ENCODE results near the gene BPIFA1. TPM values are rescaled to one million over a fixed set of nuclear protein-coding genes. Genes with fewer than 3 reads are reported as not detected.

The BPIFA1 gene
- total and polyA plus RNA-seq, 4 donors, result 0.48 to 153 (median 36.4) TPM

GRCh38 chr20:33278700-33279099, 42.9 kb downstream of the BPIFA1 start:
- H3K4me3 ChIP-seq, result no peak overlapping the region
- WGBS, 2 donors, result 79 to 82% methylated on average over 3 of the region's 3 CpGs

GRCh38 chr20:33279261-33279910, 43.6 kb downstream of the BPIFA1 start:
- Histone ChIP-seq H3K27me3 (ENCODE audit: control insufficient read depth in 3 of 3, insufficient read depth in 3 of 3, low read length in 2 of 3) (peaks cover 0 to 5% (median 0%) of the 10 kb centered on the region in 3 donors), H3K9ac (ENCODE audit: insufficient read depth in 1 of 2, low read length in 2 of 2) (no peak overlapping the region), H3K36me3 (ENCODE audit: control insufficient read depth in 4 of 4, insufficient read depth in 4 of 4, low read length in 4 of 4) (no peaks in the 10 kb centered on the region), H3K9me3 (ENCODE audit: control insufficient read depth in 4 of 4, insufficient read depth in 3 of 4, low read length in 3 of 4) (no peaks in the 10 kb centered on the region), H3K4me1 (ENCODE audit: control insufficient read depth in 5 of 5, insufficient read depth in 5 of 5, low read length in 5 of 5) (no peaks in the 10 kb centered on the region), H3K4me3 (no peak overlapping the region), H3K27ac (ENCODE audit: low read depth in 1 of 2, low read length in 1 of 2) (no peak overlapping the region)
- no peak for TF ChIP-seq CTCF (IDR thresholded peaks at IDR 0.05; ENCODE audit: control extremely low read depth, extremely low read depth)
- WGBS, 2 donors, result 82 to 90% methylated on average over 6 of the region's 6 CpGs
- DNase-seq (no peak), ATAC-seq (ENCODE audit: insufficient read depth, low FRiP score) (no peak)

More at GRCh38 chr20:33278700-33279099, 42.9 kb downstream of the BPIFA1 start:
- Histone ChIP-seq H3K27me3 (ENCODE audit: control insufficient read depth in 3 of 3, insufficient read depth in 3 of 3, low read length in 2 of 3) (peaks cover 0 to 5% (median 0%) of the 10 kb centered on the region in 3 donors), H3K9me3 (ENCODE audit: control insufficient read depth in 4 of 4, insufficient read depth in 3 of 4, low read length in 3 of 4) (no peaks in the 10 kb centered on the region), H3K36me3 (ENCODE audit: control insufficient read depth in 4 of 4, insufficient read depth in 4 of 4, low read length in 4 of 4) (no peaks in the 10 kb centered on the region), H3K4me1 (ENCODE audit: control insufficient read depth in 5 of 5, insufficient read depth in 5 of 5, low read length in 5 of 5) (no peaks in the 10 kb centered on the region), H3K9ac (ENCODE audit: insufficient read depth in 1 of 2, low read length in 2 of 2) (no peak overlapping the region), H3K27ac (ENCODE audit: low read depth in 1 of 2, low read length in 1 of 2) (no peak overlapping the region)
- no peak for TF ChIP-seq CTCF (IDR thresholded peaks at IDR 0.05; ENCODE audit: control extremely low read depth, extremely low read depth)
- ATAC-seq (ENCODE audit: insufficient read depth, low FRiP score) (no peak), DNase-seq (no peak)

- WGBS, 2 donors, result 82 to 89% methylated on average over 9 of the region's 9 CpGs
- Histone ChIP-seq H3K9me3 (ENCODE audit: control insufficient read depth in 4 of 4, insufficient read depth in 3 of 4, low read length in 3 of 4) (no peaks in the 10 kb centered on the region), H3K4me1 (ENCODE audit: control insufficient read depth in 5 of 5, insufficient read depth in 5 of 5, low read length in 5 of 5) (no peaks in the 10 kb centered on the region), H3K27ac (ENCODE audit: low read depth in 1 of 2, low read length in 1 of 2) (no peak overlapping the region), H3K36me3 (ENCODE audit: control insufficient read depth in 4 of 4, insufficient read depth in 4 of 4, low read length in 4 of 4) (no peaks in the 10 kb centered on the region), H3K27me3 (ENCODE audit: control insufficient read depth in 3 of 3, insufficient read depth in 3 of 3, low read length in 2 of 3) (peaks cover 0 to 5% (median 0%) of the 10 kb centered on the region in 3 donors), H3K4me3 (no peak overlapping the region), H3K9ac (ENCODE audit: insufficient read depth in 1 of 2, low read length in 2 of 2) (no peak overlapping the region)
- ATAC-seq (ENCODE audit: insufficient read depth, low FRiP score), result no peak
- no peak for DNase-seq
- no peak for TF ChIP-seq CTCF (IDR thresholded peaks at IDR 0.05; ENCODE audit: control extremely low read depth, extremely low read depth)
Observed at GRCh38 chr20:33280000-33280680, 44.3 kb downstream of the BPIFA1 start.

Measured in lung (tissue), 12 donors.